CD4-positive, alpha-beta memory T cell (primary cell): Measurements from ENCODE around the gene PDRG1. TPM values are rescaled to one million over a fixed set of nuclear protein-coding genes. Genes with fewer than 3 reads are reported as not detected.
"Not testable (repeated sequence)": the region's sequence is repeated elsewhere in the genome, so short reads cannot be mapped to it uniquely, and the experiment has no call there.

Experiments
- CTCF ChIA-PET: fragments of 350-600 bp; sonication (Branson Sonifier 250); formaldehyde crosslinking; loops from one replicate; lab custom pipeline; 2021; ENCODE audit warnings: inconsistent platforms; ENCODE audit not compliant: partially characterized antibody; lab: Charles Lee
- POLR2A ChIA-PET: fragments of 350-600 bp; sonication (Branson Sonifier 250); formaldehyde crosslinking; loops from one replicate; lab custom pipeline; 2021; ENCODE audit not compliant: partially characterized antibody; lab: Charles Lee
- DNase-seq, 5 donors: peaks; one replicate each; pipeline versions ENCODE4 v3.0.0 to v3.0.0-alpha.2; 2020 to 2022; ENCODE audit warnings: mixed read lengths in 1 of 5
- H3K27ac ChIP-seq: one replicate; pipeline ENCODE4 v1.7.0; 2013; ENCODE audit warnings: low read depth, low read length
- H3K27me3 ChIP-seq: 2 replicates; pipeline ENCODE4 v1.7.0; 2013; ENCODE audit warnings: mild to moderate bottlenecking, low read length, moderate library complexity; ENCODE audit not compliant: insufficient read depth
- H3K36me3 ChIP-seq: 2 replicates; pipeline ENCODE4 v1.7.0; 2013; ENCODE audit warnings: mild to moderate bottlenecking, low read length, moderate library complexity; ENCODE audit not compliant: insufficient read depth
- H3K4me1 ChIP-seq: 2 replicates; pipeline ENCODE4 v1.7.0; 2013; ENCODE audit warnings: mild to moderate bottlenecking, low read length, moderate library complexity; ENCODE audit not compliant: insufficient read depth
- H3K4me3 ChIP-seq, 2 donors: one replicate each; pipeline ENCODE4 v1.7.0; 2013; ENCODE audit warnings: low read length in 2 of 2, mild to moderate bottlenecking in 1 of 2
- H3K9me3 ChIP-seq, 2 donors: one replicate each; pipeline ENCODE4 v1.7.0; 2013; ENCODE audit warnings: low read length in 2 of 2, control low read depth in 1 of 2; ENCODE audit not compliant: control insufficient read depth in 1 of 2
- H3K27ac Mint-ChIP-seq, 7 donors: one replicate each; pipeline ENCODE4 v1.8.0; 2020 to 2021; ENCODE audit warnings: mixed read lengths in 7 of 7, mild to moderate bottlenecking in 6 of 7, inconsistent platforms in 3 of 7, moderate library complexity in 3 of 7
- H3K27me3 Mint-ChIP-seq, 2 donors: one replicate each; pipeline ENCODE4 v1.8.0; 2020 to 2021; ENCODE audit warnings: mixed read lengths in 2 of 2
- H3K36me3 Mint-ChIP-seq, 2 donors: one replicate each; pipeline ENCODE4 v1.8.0; 2020 to 2021; ENCODE audit warnings: mixed read lengths in 2 of 2, inconsistent platforms in 1 of 2, mild to moderate bottlenecking in 1 of 2
- H3K4me1 Mint-ChIP-seq, 4 donors: one replicate each; pipeline ENCODE4 v1.8.0; 2020 to 2021; ENCODE audit warnings: mixed read lengths in 4 of 4, mild to moderate bottlenecking in 1 of 4
- H3K4me3 Mint-ChIP-seq, 8 donors: one replicate each; pipeline ENCODE4 v1.8.0; 2020 to 2021; ENCODE audit warnings: mixed read lengths in 8 of 8, mild to moderate bottlenecking in 7 of 8, moderate library complexity in 6 of 8, inconsistent platforms in 3 of 8
- H3K9me3 Mint-ChIP-seq, 8 donors: one replicate each; pipeline ENCODE4 v1.8.0; 2020 to 2021; ENCODE audit warnings: mixed read lengths in 8 of 8, mild to moderate bottlenecking in 5 of 8, inconsistent platforms in 3 of 8, moderate library complexity in 1 of 8
- intact Hi-C: fragments of 100-400 bp; cut with micrococcal nuclease; formaldehyde crosslinking; loops from one replicate; pipeline ENCODE4 v1.15.1; 2023
- polyA plus RNA-seq, 2 donors: library from polyadenylated mRNA; unstranded; fragments of 300-500 nt; fragmentation: Illumina TruSeq; gene quantifications; one replicate each; pipeline ENCODE4 v1.2.3, GENCODE V29; 2021
- total RNA-seq, 2 experiments: library from RNA; stranded (reverse); gene quantifications; one replicate each; pipeline ENCODE4 v1.2.3, GENCODE V29; 2021

The PDRG1 gene
- total and polyA plus RNA-seq, 4 experiments from 2014 or later = 12.6 to 16.8 (median 13.2) TPM

GRCh38 chr20:31921480-31921879 is 30.4 kb downstream of the PDRG1 start:
- DNase-seq, intact Hi-C loops, H3K27ac ChIP-seq, H3K9me3 ChIP-seq, H3K4me1 ChIP-seq, POLR2A ChIA-PET, H3K27ac Mint-ChIP-seq, CTCF ChIA-PET, H3K4me3 Mint-ChIP-seq, H3K27me3 ChIP-seq, H3K4me3 ChIP-seq, H3K36me3 Mint-ChIP-seq, H3K4me1 Mint-ChIP-seq, H3K9me3 Mint-ChIP-seq, H3K36me3 ChIP-seq: not testable (repeated sequence)
- H3K27me3 Mint-ChIP-seq = peaks cover 34 to 55% of the 10 kb centered on the region in 2 donors

- no peak overlapping the region for H3K27ac Mint-ChIP-seq
Observed at GRCh38 chr20:31920275-31920855, 31.5 kb downstream of the PDRG1 start.

DNA sequence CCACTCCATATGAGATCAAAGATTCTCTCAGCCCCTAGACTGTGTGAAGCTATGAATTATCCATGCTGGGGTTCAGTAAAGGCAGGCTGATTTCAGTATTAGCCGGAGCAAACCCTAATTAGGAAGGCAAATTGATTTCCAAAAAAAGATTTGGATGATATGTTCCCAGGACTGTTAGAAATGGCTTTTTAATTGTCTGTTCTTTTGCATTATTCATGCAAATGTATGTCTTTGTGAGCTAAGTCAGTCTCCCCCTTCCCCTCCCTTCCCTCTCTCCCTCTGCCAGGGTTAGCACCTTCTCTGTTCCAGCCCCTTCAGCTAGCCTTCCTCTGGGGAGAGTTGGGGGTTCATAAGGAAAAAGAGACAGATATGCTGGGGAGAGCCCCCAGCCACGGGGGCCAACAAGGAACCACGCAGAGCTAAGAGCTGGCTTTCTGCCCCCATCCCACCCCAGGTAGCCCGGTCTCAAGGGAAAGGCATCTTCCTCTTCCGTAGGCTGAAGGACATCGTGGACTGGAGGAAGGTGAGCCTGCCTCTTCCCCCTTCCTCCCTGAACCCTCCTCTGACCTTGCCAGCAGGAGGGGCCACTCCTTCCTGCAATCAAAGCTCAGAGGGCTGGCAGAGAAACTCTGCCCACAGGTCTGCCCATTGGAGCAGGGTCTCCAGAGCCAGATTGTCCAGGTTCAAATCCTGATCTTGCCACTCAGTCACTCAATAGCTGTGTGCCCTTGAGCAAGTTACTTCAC is 32.3 kb downstream of the PDRG1 start:
- H3K4me3 Mint-ChIP-seq = no peak overlapping the region
- Histone ChIP-seq H3K4me3 (no peak overlapping the region), H3K27me3 (no peaks in the 10 kb centered on the region), H3K9me3 (no peaks in the 10 kb centered on the region), H3K36me3 (no peaks in the 10 kb centered on the region), H3K27ac (no peak overlapping the region), H3K4me1 (no peaks in the 10 kb centered on the region)
- H3K4me1 Mint-ChIP-seq = no peaks in the 10 kb centered on the region
- intact Hi-C loops = no loop called here
- H3K27ac Mint-ChIP-seq = no peak overlapping the region
- CTCF ChIA-PET = no interaction called here
- H3K36me3 Mint-ChIP-seq = no peaks in the 10 kb centered on the region
- H3K27me3 Mint-ChIP-seq = peaks cover 25 to 43% of the 10 kb centered on the region in 2 donors
- no peak for DNase-seq
- POLR2A ChIA-PET = no interaction called here
- peaks cover 0 to 2% (median 0%) of the 10 kb centered on the region in 8 donors for H3K9me3 Mint-ChIP-seq

More at GRCh38 chr20:31920275-31920855, 31.5 kb downstream of the PDRG1 start:
- Histone ChIP-seq H3K27me3 (no peaks in the 10 kb centered on the region), H3K36me3 (no peaks in the 10 kb centered on the region), H3K4me1 (no peaks in the 10 kb centered on the region), H3K27ac (no peak overlapping the region), H3K4me3 (no peak overlapping the region), H3K9me3 (no peaks in the 10 kb centered on the region)
- Mint-ChIP-seq H3K36me3 (no peaks in the 10 kb centered on the region), H3K4me3 (no peak overlapping the region), H3K9me3 (peaks cover 0 to 2% (median 0%) of the 10 kb centered on the region in 8 donors), H3K27me3 (peaks cover 28 to 46% of the 10 kb centered on the region in 2 donors), H3K4me1 (no peaks in the 10 kb centered on the region)
- intact Hi-C loops = no loop called here
- DNase-seq = no peak
- POLR2A ChIA-PET = no interaction called here
- CTCF ChIA-PET = no interaction called here

DNA sequence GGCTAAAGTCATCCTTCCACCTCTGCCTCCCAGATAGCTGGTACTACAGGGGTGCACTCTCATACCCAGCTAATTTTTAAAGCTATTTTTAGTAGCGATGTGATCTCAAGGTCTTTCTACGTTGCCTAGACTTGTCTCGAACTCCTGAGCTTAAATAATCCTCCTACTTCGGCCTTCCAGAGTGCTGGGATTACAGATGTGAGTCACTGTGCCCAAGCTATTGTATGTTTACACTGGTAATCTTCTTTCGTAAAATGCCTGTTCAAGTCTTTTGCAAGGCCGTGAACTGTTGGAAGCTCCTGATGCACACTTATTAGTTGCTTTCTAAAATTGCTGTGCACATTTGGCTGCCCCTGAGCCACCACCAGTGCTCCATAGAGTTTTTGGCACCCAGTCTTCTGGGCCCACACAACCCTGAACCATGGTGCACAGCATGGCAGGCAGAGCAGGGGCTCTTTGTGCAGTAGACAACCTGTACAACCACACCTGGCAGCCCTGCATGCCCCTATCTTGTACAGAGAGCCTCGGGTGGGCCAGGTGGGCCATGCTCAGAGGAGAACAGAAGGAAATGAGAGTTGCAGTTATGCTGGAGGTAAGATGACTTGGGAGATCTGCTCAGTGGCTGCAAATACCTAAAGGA is 33.3 kb downstream of the PDRG1 start:
- H3K4me3 ChIP-seq = no peak overlapping the region
- H3K27me3 Mint-ChIP-seq = peaks cover 21 to 34% of the 10 kb centered on the region in 2 donors
- no peaks in the 10 kb centered on the region for H3K9me3 ChIP-seq
- CTCF ChIA-PET = no interaction called here
- POLR2A ChIA-PET = no interaction called here
- no peaks in the 10 kb centered on the region for H3K36me3 Mint-ChIP-seq
- intact Hi-C loops = no loop called here
- no peaks in the 10 kb centered on the region for H3K4me1 Mint-ChIP-seq
- H3K27me3 ChIP-seq = no peaks in the 10 kb centered on the region
- H3K27ac Mint-ChIP-seq = no peak overlapping the region
- H3K27ac ChIP-seq = no peak overlapping the region
- H3K36me3 ChIP-seq = no peaks in the 10 kb centered on the region
- DNase-seq = no peak
- H3K4me3 Mint-ChIP-seq = no peak overlapping the region
- H3K9me3 Mint-ChIP-seq = peaks cover 0 to 2% (median 0%) of the 10 kb centered on the region in 8 donors
- no peaks in the 10 kb centered on the region for H3K4me1 ChIP-seq

DNA sequence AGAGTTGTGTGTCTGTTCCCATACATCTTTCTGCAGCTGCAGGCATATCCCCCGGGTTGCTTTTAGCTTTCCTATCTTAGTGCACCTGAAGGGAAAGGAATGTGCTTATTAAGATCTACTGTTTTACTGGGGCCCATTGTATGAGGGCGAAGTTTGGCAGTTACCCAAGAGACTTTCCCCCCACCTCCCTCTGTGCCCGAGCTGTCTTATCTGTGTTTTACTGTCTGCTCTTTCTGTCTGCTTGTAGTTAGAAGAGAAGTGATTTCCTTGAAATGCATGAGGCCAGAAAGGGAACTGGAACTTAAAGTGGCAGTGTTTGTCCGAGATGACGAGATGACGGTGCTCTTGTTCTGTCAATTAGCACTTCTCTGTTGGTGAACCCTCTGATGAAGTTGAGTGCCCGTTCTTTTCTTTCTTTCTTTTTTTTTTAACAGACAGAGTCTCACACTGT is 33.9 kb downstream of the PDRG1 start:
- H3K36me3 Mint-ChIP-seq, H3K4me1 ChIP-seq, H3K4me1 Mint-ChIP-seq, H3K36me3 ChIP-seq, H3K4me3 Mint-ChIP-seq, H3K9me3 ChIP-seq, H3K9me3 Mint-ChIP-seq, POLR2A ChIA-PET, H3K27me3 ChIP-seq, H3K27ac Mint-ChIP-seq, H3K4me3 ChIP-seq, DNase-seq, intact Hi-C loops, H3K27ac ChIP-seq, CTCF ChIA-PET: not testable (repeated sequence)
- H3K27me3 Mint-ChIP-seq = peaks cover 20 to 30% of the 10 kb centered on the region in 2 donors

DNA sequence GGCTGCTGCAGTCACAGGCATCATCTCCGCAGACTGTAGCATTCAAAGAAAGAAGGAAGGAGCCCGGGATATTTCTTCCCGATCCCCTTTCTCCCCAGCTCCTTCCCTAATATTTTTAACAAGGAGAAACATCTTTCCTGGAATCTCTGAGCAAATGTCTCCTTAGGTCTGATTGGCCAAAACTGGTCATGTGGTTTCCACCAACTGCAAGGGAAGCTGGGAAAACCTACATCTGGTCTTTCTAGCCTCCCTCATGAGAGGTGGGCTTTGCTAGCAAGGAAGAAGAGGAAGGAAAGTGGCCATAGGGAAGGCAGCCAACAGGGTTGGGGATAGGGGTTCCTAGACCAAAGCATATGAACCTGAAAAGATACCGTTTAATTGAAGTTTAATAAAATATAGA is 35.1 kb downstream of the PDRG1 start:
- Histone ChIP-seq H3K4me3 (no peak overlapping the region), H3K9me3 (no peaks in the 10 kb centered on the region), H3K36me3 (no peaks in the 10 kb centered on the region), H3K27ac (no peak overlapping the region), H3K27me3 (no peaks in the 10 kb centered on the region), H3K4me1 (no peaks in the 10 kb centered on the region)
- intact Hi-C loops = no loop called here
- no peaks in the 10 kb centered on the region for H3K36me3 Mint-ChIP-seq
- DNase-seq = no peak
- peaks cover 0 to 2% (median 0%) of the 10 kb centered on the region in 8 donors for H3K9me3 Mint-ChIP-seq
- peaks cover 14 to 24% of the 10 kb centered on the region in 2 donors for H3K27me3 Mint-ChIP-seq
- H3K27ac Mint-ChIP-seq = no peak overlapping the region
- ChIA-PET POLR2A (no interaction called here), CTCF (no interaction called here)
- H3K4me3 Mint-ChIP-seq = no peak overlapping the region
- no peaks in the 10 kb centered on the region for H3K4me1 Mint-ChIP-seq

DNA sequence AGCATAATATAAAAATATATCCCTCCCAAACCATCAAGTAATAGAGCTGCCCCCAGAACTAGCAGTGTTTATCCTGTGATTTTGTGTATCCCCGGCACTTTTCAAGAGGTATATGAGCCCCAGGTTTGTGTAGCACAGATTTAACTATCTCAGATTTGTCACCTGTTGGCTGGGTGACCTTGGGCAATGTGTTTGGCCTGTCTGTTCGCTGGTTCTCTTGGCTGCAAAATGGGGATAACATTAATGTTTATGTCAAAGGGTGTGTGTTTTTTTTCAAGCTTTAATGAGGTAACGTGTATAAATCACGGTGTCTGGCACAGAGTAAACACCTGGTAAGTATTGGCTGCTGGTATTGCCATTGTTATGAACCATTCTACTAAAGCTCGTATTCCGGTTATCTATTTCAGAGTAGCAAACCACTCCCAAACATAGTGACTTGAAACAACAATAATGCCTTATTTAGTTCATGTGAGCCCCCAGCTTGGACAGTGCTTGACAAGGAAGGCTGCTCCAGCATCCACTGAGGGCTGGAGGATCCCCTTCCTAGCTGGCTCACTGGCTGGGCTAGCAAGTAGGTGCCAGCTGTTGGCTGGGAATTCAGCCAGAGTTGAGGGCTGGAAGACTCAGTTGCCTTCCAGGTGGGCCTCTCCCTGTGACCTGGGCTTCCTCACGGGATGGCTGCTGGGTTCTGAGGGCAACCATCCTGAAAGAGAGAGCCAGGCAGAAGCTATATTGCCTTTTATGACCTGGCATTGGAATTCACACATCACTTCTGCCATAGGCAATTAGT is 36.2 kb downstream of the PDRG1 start:
- H3K9me3 ChIP-seq = no peaks in the 10 kb centered on the region
- POLR2A ChIA-PET = interaction anchor here (0.8 kb wide), 1 partner anchor 36 kb away, joined by 4 read pairs; the partner anchor contains the start of gene PDRG1
- H3K4me3 Mint-ChIP-seq = no peak overlapping the region
- no peak overlapping the region for H3K4me3 ChIP-seq
- H3K4me1 Mint-ChIP-seq = no peaks in the 10 kb centered on the region
- H3K36me3 Mint-ChIP-seq = no peaks in the 10 kb centered on the region
- intact Hi-C loops = no loop called here
- H3K9me3 Mint-ChIP-seq = peaks cover 0 to 2% (median 0%) of the 10 kb centered on the region in 8 donors
- H3K27ac Mint-ChIP-seq = no peak overlapping the region
- DNase-seq = no peak
- H3K27me3 Mint-ChIP-seq = peaks cover 14 to 21% of the 10 kb centered on the region in 2 donors
- CTCF ChIA-PET = no interaction called here
- H3K4me1 ChIP-seq = no peaks in the 10 kb centered on the region
- no peaks in the 10 kb centered on the region for H3K27me3 ChIP-seq
- H3K36me3 ChIP-seq = no peaks in the 10 kb centered on the region
- no peak overlapping the region for H3K27ac ChIP-seq
